B cell (primary cell): Measurements from ENCODE around the gene NTSR2. TPM values are rescaled to one million over a fixed set of nuclear protein-coding genes. Genes with fewer than 3 reads are reported as not detected.

Experiments used
- ATAC-seq: fragments of 200-7000 bp; cut with Tn5 transposase; one replicate; pipeline ENCODE4 v1.10.0; 2021; ENCODE audit warnings: low read depth, mild to moderate bottlenecking, moderate number of reproducible peaks, moderate library complexity
- CTCF ChIA-PET: fragments of 350-600 bp; sonication (Branson Sonifier 250); formaldehyde crosslinking; loops from one replicate; lab custom pipeline; 2021; ENCODE audit warnings: antibody characterized with exemption, inconsistent platforms; lab: Charles Lee
- POLR2A ChIA-PET: fragments of 350-600 bp; sonication (Branson Sonifier 250); formaldehyde crosslinking; loops from one replicate; lab custom pipeline; 2021; ENCODE audit warnings: antibody characterized with exemption; lab: Charles Lee
- DNase-seq: peaks from one replicate; pipeline ENCODE4 v3.0.0; 2013
- H2AFZ ChIP-seq: 2 replicates; pipeline ENCODE4 v1.6.1; 2012; ENCODE audit warnings: mild to moderate bottlenecking, low read depth, low read length; ENCODE audit not compliant: insufficient read depth, poor library complexity, severe bottlenecking
- H3K27ac ChIP-seq, 2 donors: 1 replicate in 1 of 2; 2 replicates in 1 of 2; pipeline ENCODE4 v1.5.1; 2012 to 2013; ENCODE audit warnings: low read length in 2 of 2, mild to moderate bottlenecking in 2 of 2, moderate library complexity in 1 of 2
- H3K27me3 ChIP-seq, 4 experiments: fragments of 200-600 bp in 1 of 4; sonication (generic) in 1 of 4; replicated peaks in 1 of 4; 1 replicate in 2 of 4; 2 replicates in 2 of 4; pipeline versions ENCODE4 v1.6.1 to v1.7.0; 2013 to 2016; ENCODE audit warnings: low read length in 3 of 4, mild to moderate bottlenecking in 2 of 4, mixed read lengths in 1 of 4, moderate library complexity in 1 of 4; ENCODE audit not compliant: insufficient read depth in 4 of 4, control insufficient read depth in 3 of 4; ENCODE audit errors: control extremely low read depth in 1 of 4
- H3K36me3 ChIP-seq, 2 experiments: replicated peaks in 1 of 2; 1 replicate in 1 of 2; 2 replicates in 1 of 2; pipeline versions ENCODE4 v1.6.1 to v1.7.1; 2013; ENCODE audit warnings: low read length in 1 of 2; ENCODE audit not compliant: insufficient read depth in 2 of 2, control insufficient read depth in 1 of 2; ENCODE audit errors: control extremely low read depth in 1 of 2, extremely low read depth in 1 of 2
- H3K4me1 ChIP-seq, 2 donors: fragments of 200-600 bp in 1 of 2; sonication (generic) in 1 of 2; 1 replicate in 1 of 2; 2 replicates in 1 of 2; pipeline versions ENCODE4 v1.5.1 to v1.6.1; 2013 to 2017; ENCODE audit warnings: low read length in 2 of 2; ENCODE audit not compliant: control insufficient read depth in 2 of 2, insufficient read depth in 2 of 2
- H3K4me2 ChIP-seq: replicated peaks from 2 replicates; pipeline ENCODE3; 2012; ENCODE audit warnings: mild to moderate bottlenecking, low read depth, low read length; ENCODE audit not compliant: poor library complexity, severe bottlenecking
- H3K4me3 ChIP-seq, 5 experiments: fragments of 200-600 bp in 1 of 5; sonication (generic) in 1 of 5; 1 replicate in 3 of 5; 2 replicates in 2 of 5; pipeline versions ENCODE4 v1.5.1 to v1.7.0; 2011 to 2016; ENCODE audit warnings: low read length in 4 of 5, mild to moderate bottlenecking in 4 of 5, low read depth in 2 of 5, control low read depth in 1 of 5, moderate library complexity in 1 of 5; ENCODE audit not compliant: insufficient read depth in 1 of 5; ENCODE audit errors: control extremely low read depth in 1 of 5, extremely low read depth in 1 of 5
- H3K79me2 ChIP-seq: fragments of 200-600 bp; sonication (generic); one replicate; pipeline ENCODE4 v1.6.0; 2016; ENCODE audit warnings: low read length; ENCODE audit not compliant: control insufficient read depth, insufficient read depth
- H3K9ac ChIP-seq: fragments of 200-600 bp; sonication (generic); 2 replicates; pipeline ENCODE4 v1.6.1; 2017; ENCODE audit warnings: mild to moderate bottlenecking, low read length, moderate library complexity
- H3K9me3 ChIP-seq, 3 donors: one replicate each; pipeline versions ENCODE4 v1.6.1 to v1.7.1; 2013; ENCODE audit warnings: low read length in 2 of 3; ENCODE audit not compliant: control insufficient read depth in 2 of 3, insufficient read depth in 1 of 3; ENCODE audit errors: control extremely low read depth in 1 of 3
- H4K20me1 ChIP-seq: 2 replicates; pipeline ENCODE4 v1.6.0; 2012; ENCODE audit warnings: mild to moderate bottlenecking, low read length; ENCODE audit not compliant: insufficient read depth, control insufficient read depth, poor library complexity, severe bottlenecking
- H3K27ac Mint-ChIP-seq: one replicate; pipeline ENCODE4 v1.8.0; 2021; ENCODE audit warnings: mixed read lengths
- H3K27me3 Mint-ChIP-seq: one replicate; pipeline ENCODE4 v1.8.0; 2021; ENCODE audit warnings: mixed read lengths
- H3K4me1 Mint-ChIP-seq: one replicate; pipeline ENCODE4 v1.8.0; 2021; ENCODE audit warnings: mixed read lengths
- H3K4me3 Mint-ChIP-seq: one replicate; pipeline ENCODE4 v1.8.0; 2021; ENCODE audit warnings: mixed read lengths
- H3K9me3 Mint-ChIP-seq: one replicate; pipeline ENCODE4 v1.8.0; 2022; ENCODE audit warnings: mixed read lengths; ENCODE audit not compliant: insufficient read depth
- CTCF ChIP-seq: fragments of 200-600 bp; IDR thresholded peaks from one replicate; pipeline ENCODE4 v1.8.0; 2022; ENCODE audit warnings: antibody characterized with exemption, mild to moderate bottlenecking
- EZH2 ChIP-seq: IDR thresholded peaks from 2 replicates; pipeline ENCODE4 v1.6.1; 2012; ENCODE audit warnings: borderline replicate concordance, low read depth, mild to moderate bottlenecking, moderate library complexity, low read length; ENCODE audit not compliant: insufficient read depth, poor library complexity, severe bottlenecking
- WGBS: methylation state at CpG from one replicate; pipeline ENCODE4 v1.1.5; 2013; ENCODE audit warnings: missing lambda C conversion rate; ENCODE audit not compliant: insufficient coverage; 5-methylcytosine and 5-hydroxymethylcytosine counted together
- intact Hi-C: fragments of 100-400 bp; cut with micrococcal nuclease; formaldehyde crosslinking; loops from one replicate; pipeline ENCODE4 v1.10.0; 2022
- polyA plus RNA-seq: library from polyadenylated mRNA; depleted of rRNA; stranded (reverse); fragments of >200 nt; gene quantifications from 2 replicates; pipeline ENCODE4 v1.2.3, GENCODE V29; 2012
- total RNA-seq, 2 donors: library from RNA; stranded (reverse); fragments of 120-200 nt in 1 of 2; gene quantifications; 1 replicate in 1 of 2; 2 replicates in 1 of 2; pipeline versions ENCODE4 v1.2.3 to v1.2.4, GENCODE V29; 2013 to 2022

Gene NTSR2
- total and polyA plus RNA-seq, 2 donors (not counting 1 experiment from before 2014, with no cell fraction given), result not detected

GRCh38 chr2:11701206-11701605, 31.2 kb upstream of the NTSR2 start:
- intact Hi-C loops, result loop anchor here (5.0 kb wide), 1 partner anchor 51 kb away; no protein-coding TSS in a partner anchor
- H3K4me1 Mint-ChIP-seq, result no peaks in the 10 kb centered on the region
- H3K27ac Mint-ChIP-seq, result no peak overlapping the region
- H3K9me3 Mint-ChIP-seq, result no peaks in the 10 kb centered on the region
- no peak overlapping the region for H3K27ac ChIP-seq
- ATAC-seq (no peak), DNase-seq (peak; percentile 42)
- no peak overlapping the region for H2AFZ ChIP-seq
- no peaks in the 10 kb centered on the region for H3K27me3 Mint-ChIP-seq
- H3K9me3 ChIP-seq, result no peaks in the 10 kb centered on the region
- H3K9ac ChIP-seq, result no peak overlapping the region
- ChIA-PET CTCF (interaction anchor here (1.4 to 11.4 kb wide), 2 partner anchors 50 to 80 kb away, joined by 3 to 209 read pairs; no protein-coding TSS in a partner anchor), POLR2A (no interaction called here)
- 75% methylated on average over 2 of the region's 5 CpGs for WGBS
- peaks cover 14 to 17% of the 10 kb centered on the region in 2 donors for H3K4me1 ChIP-seq
- H3K36me3 ChIP-seq, result no peaks in the 10 kb centered on the region
- H3K79me2 ChIP-seq, result no peaks in the 10 kb centered on the region
- peak overlapping the region; percentile 32 for H3K4me2 ChIP-seq
- TF ChIP-seq CTCF (no peak), EZH2 (no peak)
- H3K4me3 ChIP-seq, result no peak overlapping the region
- H3K4me3 Mint-ChIP-seq, result no peak overlapping the region
- H3K27me3 ChIP-seq, result peaks cover 0 to 21% (median 2%) of the 10 kb centered on the region in 4 experiments
- no peaks in the 10 kb centered on the region for H4K20me1 ChIP-seq
